Esophagus squamous epithelium (tissue), 5 donors: ENCODE measurements around the gene AMBP. TPM values are rescaled to one million over a fixed set of nuclear protein-coding genes. Genes with fewer than 3 reads are reported as not detected.
A peak's percentile ranks its signal among the peaks of the same experiment; 100 is the strongest.

Source experiments
- DNase-seq: peaks from one replicate; lab custom pipeline; 2025; lab: John Stamatoyannopoulos, UW
- H3K27ac ChIP-seq, 4 donors: fragments of 200-600 bp; sonication (generic); one replicate each; pipeline ENCODE4 v1.5.1; 2016 to 2019; ENCODE audit warnings: mild to moderate bottlenecking in 1 of 4
- H3K27me3 ChIP-seq, 4 donors: fragments of 200-600 bp; sonication (generic); 1 replicate in 3 of 4; 2 replicates in 1 of 4; pipeline versions ENCODE4 v1.5.1 to v1.6.0; 2017 to 2021; ENCODE audit warnings: antibody characterized with exemption in 1 of 4
- H3K36me3 ChIP-seq, 3 donors: fragments of 200-600 bp; sonication (generic); one replicate each; pipeline ENCODE4 v1.5.1; 2016 to 2019
- H3K4me1 ChIP-seq, 3 donors: fragments of 200-600 bp; sonication (generic); one replicate each; pipeline ENCODE4 v1.5.1; 2017 to 2019
- H3K4me3 ChIP-seq, 4 donors: fragments of 200-600 bp; sonication (generic); 1 replicate in 3 of 4; 2 replicates in 1 of 4; pipeline ENCODE4 v1.5.1; 2016 to 2019; ENCODE audit warnings: mild to moderate bottlenecking in 2 of 4, moderate library complexity in 1 of 4
- H3K9me3 ChIP-seq, 3 donors: fragments of 200-600 bp; sonication (generic); one replicate each; pipeline ENCODE4 v1.5.1; 2016 to 2019
- POLR2A ChIP-seq, 4 donors: fragments of 450-650 bp; IDR thresholded peaks; one replicate each; pipeline ENCODE4 v1.6.1; 2017; ENCODE audit warnings: antibody characterized with exemption in 4 of 4, mild to moderate bottlenecking in 4 of 4, moderate library complexity in 3 of 4
- WGBS, 2 donors: methylation state at CpG; one replicate each; pipeline ENCODE4 v1.1.5; 2018; 5-methylcytosine and 5-hydroxymethylcytosine counted together
- intact Hi-C: fragments of 100-400 bp; cut with DNase I; formaldehyde crosslinking; loops from one replicate; pipeline ENCODE4 v1.15.0; 2022
- total RNA-seq, 4 donors: library from RNA; depleted of rRNA; stranded (reverse); fragments of >200 nt; gene quantifications; one replicate each; pipeline ENCODE4 v1.1.0, GENCODE V29; 2016
- TF ChIP-seq, protein P1 (sequence below), 6 experiments: fragments of 450-650 bp in 4 of 6; fragments of 200-600 bp in 2 of 6; sonication (generic) in 2 of 6; IDR thresholded peaks; one replicate each; pipeline ENCODE4 v1.5.1; 2016 to 2019; ENCODE audit warnings: antibody characterized with exemption in 6 of 6, mild to moderate bottlenecking in 4 of 6, moderate library complexity in 4 of 6
- donor health status: DM: yes; HTN: yes; CAD: no.

AMBP gene
- total RNA-seq, 4 donors from 2014 or later, result 0.19 to 2.5 TPM; not detected in 2

DNA sequence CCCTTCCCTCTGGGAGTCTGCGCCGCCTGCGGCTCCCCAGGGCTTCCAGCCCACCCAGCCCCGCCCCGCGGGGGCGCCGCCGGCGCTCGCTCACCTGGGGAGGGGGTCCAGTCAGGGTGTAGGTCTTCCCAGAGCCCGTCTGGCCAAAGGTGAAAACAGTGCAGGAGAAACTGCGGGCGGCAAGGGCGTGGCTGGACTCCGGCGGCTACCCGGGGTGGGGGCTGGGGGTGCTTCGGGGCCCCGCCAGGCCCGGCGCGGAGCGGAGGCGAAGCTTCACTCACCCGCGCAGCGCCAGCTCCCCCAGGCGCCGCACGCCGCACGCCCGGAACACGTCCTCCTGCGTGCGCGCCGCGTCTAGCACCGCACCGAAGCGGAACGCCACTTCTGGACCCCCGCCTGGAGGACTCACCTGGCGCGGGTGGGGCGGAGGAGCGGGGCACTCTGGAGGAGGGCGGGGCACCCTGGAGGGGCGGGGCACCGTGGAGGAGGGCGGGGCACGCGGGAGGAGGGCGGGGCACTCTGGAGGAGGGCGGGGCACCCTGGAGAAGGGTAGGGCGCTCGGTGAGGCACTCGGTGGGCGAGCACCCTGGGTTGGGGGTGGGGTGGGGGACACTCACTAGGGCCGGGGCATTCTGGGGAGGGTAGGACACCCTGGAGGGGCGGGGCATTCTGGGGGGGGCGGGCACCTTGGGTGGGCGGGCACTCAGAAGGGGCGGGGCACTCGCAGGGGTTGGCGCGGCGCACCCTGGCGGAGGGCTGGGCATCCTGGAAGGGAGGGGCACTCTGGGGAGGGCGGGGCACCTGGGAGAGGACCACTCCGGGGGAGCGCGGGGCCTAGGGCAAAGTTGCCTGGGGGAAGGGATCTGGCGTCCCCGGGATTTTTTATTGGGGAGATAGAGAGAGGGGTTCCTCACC, 20.2 kb upstream of the AMBP start:
- no peak for DNase-seq

DNA sequence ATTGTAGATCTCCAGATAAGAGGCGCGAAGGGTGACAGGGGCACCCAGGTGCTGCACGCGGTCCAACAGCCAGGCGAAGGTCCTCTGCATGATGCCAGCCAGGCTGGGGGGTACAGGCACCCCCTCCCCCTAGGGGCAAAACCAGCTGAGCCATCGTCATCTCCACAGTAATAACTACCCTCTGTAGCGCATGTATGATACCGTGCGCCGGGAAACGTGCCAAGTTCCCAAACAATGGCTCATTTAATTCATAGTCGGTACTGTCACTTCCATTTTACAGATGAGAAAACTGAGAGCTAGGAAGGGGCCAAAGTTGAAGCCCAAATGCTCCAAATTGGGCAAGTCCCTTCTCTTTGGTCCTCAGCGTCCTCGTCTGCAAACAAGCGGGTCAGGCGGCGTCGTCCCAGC, 19.5 kb upstream of the AMBP start:
- peak overlapping the region; percentile 19 to 70 (median 42) for H3K4me3 ChIP-seq
- DNase-seq, result no peak
- H3K27me3 ChIP-seq, result peaks cover 0 to 63% (median 3%) of the 10 kb centered on the region in 4 donors
- no peaks in the 10 kb centered on the region for H3K36me3 ChIP-seq
- intact Hi-C loops, result no loop called here
- peaks cover 0 to 9% (median 5%) of the 10 kb centered on the region in 3 donors for H3K9me3 ChIP-seq
- peaks cover 4 to 22% (median 10%) of the 10 kb centered on the region in 3 donors for H3K4me1 ChIP-seq
- TF ChIP-seq POLR2A (IDR thresholded peaks at IDR 0.05), result no peak
- TF ChIP-seq, protein P1, sequence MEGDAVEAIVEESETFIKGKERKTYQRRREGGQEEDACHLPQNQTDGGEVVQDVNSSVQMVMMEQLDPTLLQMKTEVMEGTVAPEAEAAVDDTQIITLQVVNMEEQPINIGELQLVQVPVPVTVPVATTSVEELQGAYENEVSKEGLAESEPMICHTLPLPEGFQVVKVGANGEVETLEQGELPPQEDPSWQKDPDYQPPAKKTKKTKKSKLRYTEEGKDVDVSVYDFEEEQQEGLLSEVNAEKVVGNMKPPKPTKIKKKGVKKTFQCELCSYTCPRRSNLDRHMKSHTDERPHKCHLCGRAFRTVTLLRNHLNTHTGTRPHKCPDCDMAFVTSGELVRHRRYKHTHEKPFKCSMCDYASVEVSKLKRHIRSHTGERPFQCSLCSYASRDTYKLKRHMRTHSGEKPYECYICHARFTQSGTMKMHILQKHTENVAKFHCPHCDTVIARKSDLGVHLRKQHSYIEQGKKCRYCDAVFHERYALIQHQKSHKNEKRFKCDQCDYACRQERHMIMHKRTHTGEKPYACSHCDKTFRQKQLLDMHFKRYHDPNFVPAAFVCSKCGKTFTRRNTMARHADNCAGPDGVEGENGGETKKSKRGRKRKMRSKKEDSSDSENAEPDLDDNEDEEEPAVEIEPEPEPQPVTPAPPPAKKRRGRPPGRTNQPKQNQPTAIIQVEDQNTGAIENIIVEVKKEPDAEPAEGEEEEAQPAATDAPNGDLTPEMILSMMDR (IDR thresholded peaks at IDR 0.05), result no peak
- no peak overlapping the region for H3K27ac ChIP-seq
- 5 to 37% methylated on average over 6 to 12 of the region's 18 CpGs for WGBS, 2 donors

More for the DNA sequence above, 20.2 kb upstream of the AMBP start:
- peak overlapping the region; percentile 19 to 70 (median 42) for H3K4me3 ChIP-seq
- WGBS, 2 donors, result 7% methylated on average over 3 of the region's 77 CpGs; no CpG with 5 or more reads in 1 of the 2 donors
- no peaks in the 10 kb centered on the region for H3K36me3 ChIP-seq
- no peak overlapping the region for H3K27ac ChIP-seq
- H3K4me1 ChIP-seq, result peaks cover 4 to 22% (median 10%) of the 10 kb centered on the region in 3 donors
- intact Hi-C loops, result no loop called here
- peaks cover 0 to 60% (median 3%) of the 10 kb centered on the region in 4 donors for H3K27me3 ChIP-seq
- peaks cover 0 to 13% (median 5%) of the 10 kb centered on the region in 3 donors for H3K9me3 ChIP-seq
- TF ChIP-seq, protein P1 (IDR thresholded peaks at IDR 0.05), result no peak
- TF ChIP-seq POLR2A (IDR thresholded peaks at IDR 0.05), result no peak

DNA sequence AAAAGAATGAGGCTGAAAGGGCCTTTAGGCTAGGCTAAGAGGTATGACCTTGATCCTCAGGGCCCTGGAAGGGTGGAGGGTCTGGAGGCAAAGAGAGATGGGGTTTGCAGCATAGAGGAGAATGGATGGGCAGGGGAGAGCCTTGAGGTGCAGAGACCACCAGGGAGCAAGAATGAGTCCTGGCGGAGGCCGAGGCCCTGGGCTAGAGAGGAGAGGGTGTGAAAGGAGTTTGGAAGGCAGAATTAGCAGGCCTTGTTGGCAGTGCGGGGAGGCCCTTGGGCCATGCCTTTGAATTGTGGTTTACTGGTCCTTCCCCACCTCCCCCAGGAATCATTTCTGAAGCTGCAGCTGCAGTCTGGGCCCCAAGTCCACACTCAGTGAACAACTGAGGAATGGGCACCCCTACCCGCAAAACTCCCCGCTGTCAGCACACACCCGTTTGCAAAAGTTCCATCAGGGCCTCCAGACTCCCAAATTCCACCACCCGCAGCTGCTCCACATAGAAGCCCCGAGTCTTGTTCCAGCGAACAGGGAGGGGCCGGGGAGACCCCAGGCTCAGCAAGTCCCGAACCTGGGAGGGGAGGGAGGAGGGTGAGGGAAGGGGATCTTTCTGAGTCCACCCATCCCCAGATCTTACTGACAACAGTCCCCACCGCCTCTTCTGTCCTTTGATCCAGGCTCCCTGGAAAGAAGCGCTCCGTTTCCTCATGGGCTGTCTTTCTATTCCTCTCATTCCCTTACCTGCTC, 18.9 kb upstream of the AMBP start:
- no peaks in the 10 kb centered on the region for H3K36me3 ChIP-seq
- WGBS, 2 donors, result 76 to 94% methylated on average over 2 to 11 of the region's 14 CpGs
- peaks cover 4 to 22% (median 10%) of the 10 kb centered on the region in 3 donors for H3K4me1 ChIP-seq
- no peak for DNase-seq
- intact Hi-C loops, result no loop called here
- TF ChIP-seq POLR2A (IDR thresholded peaks at IDR 0.05), result no peak
- TF ChIP-seq, protein P1 (IDR thresholded peaks at IDR 0.05), result no peak
- no peak overlapping the region for H3K4me3 ChIP-seq
- peaks cover 0 to 3% (median 3%) of the 10 kb centered on the region in 3 donors for H3K9me3 ChIP-seq
- H3K27ac ChIP-seq, result no peak overlapping the region
- H3K27me3 ChIP-seq, result peaks cover 0 to 63% (median 3%) of the 10 kb centered on the region in 4 donors

DNA sequence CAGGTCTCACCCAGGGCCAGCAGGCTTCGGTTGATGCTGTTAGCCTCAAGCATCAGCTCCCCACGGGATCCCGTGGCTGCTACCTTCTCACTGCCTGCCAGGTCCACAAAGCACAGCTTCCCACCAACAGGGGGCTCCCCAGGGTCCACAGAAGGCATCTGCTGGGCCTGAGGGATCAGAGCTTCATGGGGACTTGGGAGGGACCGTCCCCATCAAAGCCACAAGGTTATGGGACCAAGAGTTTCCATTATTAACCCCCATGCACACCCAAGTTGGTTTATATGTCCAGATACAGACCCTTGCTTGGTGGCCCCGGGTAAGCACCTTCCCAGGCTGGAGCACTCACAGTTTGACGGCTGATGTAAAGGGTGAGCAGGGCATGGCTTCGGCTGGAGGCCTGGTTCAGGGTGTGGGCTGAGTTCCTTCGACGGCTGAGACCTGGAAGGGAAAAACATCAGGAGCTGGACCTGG, 18.0 kb upstream of the AMBP start:
- Histone ChIP-seq H3K27ac (no peak overlapping the region), H3K9me3 (no peaks in the 10 kb centered on the region), H3K36me3 (no peaks in the 10 kb centered on the region), H3K4me1 (peaks cover 4 to 22% (median 10%) of the 10 kb centered on the region in 3 donors), H3K4me3 (no peak overlapping the region), H3K27me3 (peaks cover 0 to 70% (median 3%) of the 10 kb centered on the region in 4 donors)
- WGBS, 2 donors, result 82 to 90% methylated on average over 5 to 6 of the region's 9 CpGs
- DNase-seq, result no peak
- intact Hi-C loops, result no loop called here
- TF ChIP-seq, protein P1 (IDR thresholded peaks at IDR 0.05), result no peak
- TF ChIP-seq POLR2A (IDR thresholded peaks at IDR 0.05), result no peak
